Left lung (tissue), 10 donors: ENCODE results near the gene YLPM1. TPM values are rescaled to one million over a fixed set of nuclear protein-coding genes. Genes with fewer than 3 reads are reported as not detected.

Experiments
- ATAC-seq: fragments of 200-7000 bp; cut with Tn5 transposase; one replicate; pipeline ENCODE4 v1.9.1; 2020; ENCODE audit warnings: moderate library complexity
- DNase-seq, 4 donors: peaks; one replicate each; pipeline ENCODE4 v3.0.0-alpha.2; 2013 to 2020
- H3K27ac ChIP-seq, 2 donors: fragments of 200-600 bp; sonication (generic) in 1 of 2; one replicate each; pipeline versions ENCODE4 v1.5.0 to v1.8.0; 2020 to 2021
- H3K27me3 ChIP-seq, 2 donors: fragments of 200-600 bp; sonication (generic) in 1 of 2; one replicate each; pipeline versions ENCODE4 v1.5.0 to v1.8.0; 2020 to 2021
- H3K36me3 ChIP-seq, 2 donors: fragments of 200-600 bp; sonication (generic) in 1 of 2; one replicate each; pipeline versions ENCODE4 v1.5.0 to v1.8.0; 2020 to 2021
- H3K4me1 ChIP-seq, 2 donors: fragments of 200-600 bp; one replicate each; pipeline ENCODE4 v1.8.0; 2021
- H3K4me3 ChIP-seq, 2 donors: fragments of 200-600 bp; sonication (generic) in 1 of 2; one replicate each; pipeline versions ENCODE4 v1.5.0 to v1.8.0; 2020 to 2021; ENCODE audit warnings: mild to moderate bottlenecking in 1 of 2
- H3K9me3 ChIP-seq, 2 donors: fragments of 200-600 bp; sonication (generic) in 1 of 2; one replicate each; pipeline versions ENCODE4 v1.5.0 to v1.8.0; 2020 to 2021
- intact Hi-C, 2 donors: fragments of 100-400 bp; cut with DNase I; formaldehyde crosslinking; loops; one replicate each; pipeline versions ENCODE4 v1.11.2 to v1.14.2; 2022
- polyA plus RNA-seq, 6 donors: library from polyadenylated mRNA; unstranded; fragments of 120-200 nt; gene quantifications; one replicate each; pipeline ENCODE4 v1.2.1, GENCODE V29; 2013; ENCODE audit not compliant: insufficient read length in 6 of 6
- total RNA-seq, 2 donors: library from RNA; stranded (reverse); fragmentation: NEBNext Ultra II Directional; extraction: Animal tissue kit (Norgen Biotek cat#: 25700); gene quantifications; one replicate each; pipeline ENCODE4 v1.2.1, GENCODE V29; 2021
- TF ChIP-seq, protein P1 (sequence below), 2 donors: fragments of 200-600 bp; sonication (generic) in 1 of 2; IDR thresholded peaks; one replicate each; pipeline versions ENCODE4 v1.5.0 to v1.8.0; 2021; ENCODE audit warnings: antibody characterized with exemption in 2 of 2
- donor health status: DM: no; HTN: yes; CAD: no.
- donor health status: DM: no; HTN: no; CAD: no.

The YLPM1 gene
- total and polyA plus RNA-seq, 8 donors = 49.5 to 117 (median 107) TPM

DNA sequence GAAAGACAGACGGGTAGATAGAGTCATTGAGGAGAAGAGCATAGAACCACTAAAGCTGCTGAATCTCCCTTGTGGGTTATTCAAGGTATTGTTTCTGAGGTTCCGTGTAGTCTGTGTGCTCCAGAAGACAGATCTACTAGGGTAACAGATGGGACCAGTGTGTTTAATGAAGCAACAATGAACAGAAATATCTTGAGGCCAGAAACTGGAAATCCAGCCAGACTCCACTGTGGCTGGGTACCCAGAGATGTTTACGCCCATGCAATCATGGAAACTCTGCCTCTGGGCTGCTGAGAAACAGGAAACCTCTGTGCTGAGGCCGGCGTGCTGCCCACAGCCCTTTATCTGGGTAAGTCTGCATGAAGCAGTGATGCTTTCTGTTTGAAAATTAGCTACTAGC is 104.6 kb downstream of the YLPM1 start:
- ATAC-seq (peak; percentile 34), DNase-seq (no peak)
- no peaks in the 10 kb centered on the region for H3K27me3 ChIP-seq
- H3K27ac ChIP-seq = no peak overlapping the region
- H3K9me3 ChIP-seq = no peaks in the 10 kb centered on the region
- TF ChIP-seq, protein P1, sequence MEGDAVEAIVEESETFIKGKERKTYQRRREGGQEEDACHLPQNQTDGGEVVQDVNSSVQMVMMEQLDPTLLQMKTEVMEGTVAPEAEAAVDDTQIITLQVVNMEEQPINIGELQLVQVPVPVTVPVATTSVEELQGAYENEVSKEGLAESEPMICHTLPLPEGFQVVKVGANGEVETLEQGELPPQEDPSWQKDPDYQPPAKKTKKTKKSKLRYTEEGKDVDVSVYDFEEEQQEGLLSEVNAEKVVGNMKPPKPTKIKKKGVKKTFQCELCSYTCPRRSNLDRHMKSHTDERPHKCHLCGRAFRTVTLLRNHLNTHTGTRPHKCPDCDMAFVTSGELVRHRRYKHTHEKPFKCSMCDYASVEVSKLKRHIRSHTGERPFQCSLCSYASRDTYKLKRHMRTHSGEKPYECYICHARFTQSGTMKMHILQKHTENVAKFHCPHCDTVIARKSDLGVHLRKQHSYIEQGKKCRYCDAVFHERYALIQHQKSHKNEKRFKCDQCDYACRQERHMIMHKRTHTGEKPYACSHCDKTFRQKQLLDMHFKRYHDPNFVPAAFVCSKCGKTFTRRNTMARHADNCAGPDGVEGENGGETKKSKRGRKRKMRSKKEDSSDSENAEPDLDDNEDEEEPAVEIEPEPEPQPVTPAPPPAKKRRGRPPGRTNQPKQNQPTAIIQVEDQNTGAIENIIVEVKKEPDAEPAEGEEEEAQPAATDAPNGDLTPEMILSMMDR (IDR thresholded peaks at IDR 0.05) = no peak
- no peak overlapping the region for H3K4me3 ChIP-seq
- intact Hi-C loops = no loop called here
- no peaks in the 10 kb centered on the region for H3K36me3 ChIP-seq
- H3K4me1 ChIP-seq = peaks cover 0 to 9% of the 10 kb centered on the region in 2 donors

DNA sequence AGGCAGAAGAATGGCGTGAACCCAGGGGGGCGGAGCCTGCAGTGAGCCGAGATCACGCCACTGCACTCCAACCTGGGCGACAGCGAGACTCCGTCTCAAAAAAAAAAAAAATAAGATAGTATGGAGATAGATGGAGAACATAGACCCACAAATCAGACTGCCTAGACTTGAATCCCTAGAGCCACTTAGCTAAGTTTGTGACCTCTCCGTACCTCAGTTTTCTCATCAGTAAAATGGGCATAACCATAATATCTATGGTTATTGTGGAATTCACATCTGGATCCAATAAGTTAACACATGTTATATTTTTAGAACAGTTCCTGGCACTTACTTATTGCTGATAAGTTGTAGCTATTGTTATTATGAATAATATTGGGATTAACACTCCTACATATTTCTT is 105.6 kb downstream of the YLPM1 start:
- no peak overlapping the region for H3K4me3 ChIP-seq
- TF ChIP-seq, protein P1 (IDR thresholded peaks at IDR 0.05) = no peak
- no peak overlapping the region for H3K27ac ChIP-seq
- intact Hi-C loops = no loop called here
- DNase-seq (no peak), ATAC-seq (no peak)
- peaks cover 0 to 1% of the 10 kb centered on the region in 2 donors for H3K4me1 ChIP-seq
- no peaks in the 10 kb centered on the region for H3K9me3 ChIP-seq
- H3K27me3 ChIP-seq = no peaks in the 10 kb centered on the region
- no peaks in the 10 kb centered on the region for H3K36me3 ChIP-seq

DNA sequence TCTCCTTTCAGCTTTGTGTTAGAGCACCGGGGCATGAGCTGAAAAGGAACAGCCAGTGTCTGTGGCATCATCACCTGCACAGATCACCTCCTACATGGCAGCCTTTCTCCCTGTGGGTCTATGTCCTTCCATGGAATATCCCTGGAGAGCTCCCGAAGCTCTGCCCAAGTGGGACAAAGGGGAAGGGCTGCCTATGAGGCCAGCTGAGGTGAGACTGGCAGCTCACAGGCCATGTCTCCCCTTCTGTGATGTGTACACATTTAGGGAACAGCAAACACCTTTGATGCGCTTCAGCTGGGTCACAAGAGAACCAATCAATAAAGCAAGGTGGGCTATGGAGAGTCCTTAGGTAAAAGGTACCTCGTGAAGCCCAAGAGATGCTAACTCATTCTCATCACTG is 108.7 kb downstream of the YLPM1 start:
- Histone ChIP-seq H3K9me3 (no peaks in the 10 kb centered on the region), H3K27me3 (no peaks in the 10 kb centered on the region), H3K27ac (no peak overlapping the region), H3K4me1 (peaks cover 0 to 5% of the 10 kb centered on the region in 2 donors), H3K4me3 (no peak overlapping the region), H3K36me3 (no peaks in the 10 kb centered on the region)
- intact Hi-C loops = no loop called here
- DNase-seq (no peak), ATAC-seq (no peak)
- TF ChIP-seq, protein P1 (IDR thresholded peaks at IDR 0.05) = no peak

DNA sequence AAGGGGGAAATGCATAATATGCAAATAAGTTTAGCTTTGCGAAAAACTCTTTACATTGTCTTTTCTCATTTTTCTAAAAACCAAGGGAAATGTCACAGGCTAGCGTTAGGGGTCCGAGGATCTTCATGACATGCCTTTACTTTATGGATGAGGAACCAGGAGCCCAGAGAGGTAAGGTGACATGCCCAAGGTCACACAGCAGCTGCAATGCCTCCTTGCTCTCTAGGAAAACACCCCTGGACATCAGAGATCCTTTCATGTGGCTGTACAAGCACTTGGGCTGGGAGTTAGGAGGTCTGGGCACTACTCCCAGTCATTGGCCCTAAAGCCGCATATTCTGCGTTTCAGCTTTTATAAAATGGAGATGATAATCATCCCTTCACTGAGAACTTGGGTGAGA is 112.1 kb downstream of the YLPM1 start:
- no peak for ATAC-seq
- DNase-seq = no peak
- intact Hi-C loops = no loop called here
- TF ChIP-seq, protein P1 (IDR thresholded peaks at IDR 0.05) = no peak
- Histone ChIP-seq H3K9me3 (no peaks in the 10 kb centered on the region), H3K27ac (no peak overlapping the region), H3K4me3 (no peak overlapping the region), H3K36me3 (no peaks in the 10 kb centered on the region), H3K27me3 (no peaks in the 10 kb centered on the region), H3K4me1 (peaks cover 0 to 5% of the 10 kb centered on the region in 2 donors)

DNA sequence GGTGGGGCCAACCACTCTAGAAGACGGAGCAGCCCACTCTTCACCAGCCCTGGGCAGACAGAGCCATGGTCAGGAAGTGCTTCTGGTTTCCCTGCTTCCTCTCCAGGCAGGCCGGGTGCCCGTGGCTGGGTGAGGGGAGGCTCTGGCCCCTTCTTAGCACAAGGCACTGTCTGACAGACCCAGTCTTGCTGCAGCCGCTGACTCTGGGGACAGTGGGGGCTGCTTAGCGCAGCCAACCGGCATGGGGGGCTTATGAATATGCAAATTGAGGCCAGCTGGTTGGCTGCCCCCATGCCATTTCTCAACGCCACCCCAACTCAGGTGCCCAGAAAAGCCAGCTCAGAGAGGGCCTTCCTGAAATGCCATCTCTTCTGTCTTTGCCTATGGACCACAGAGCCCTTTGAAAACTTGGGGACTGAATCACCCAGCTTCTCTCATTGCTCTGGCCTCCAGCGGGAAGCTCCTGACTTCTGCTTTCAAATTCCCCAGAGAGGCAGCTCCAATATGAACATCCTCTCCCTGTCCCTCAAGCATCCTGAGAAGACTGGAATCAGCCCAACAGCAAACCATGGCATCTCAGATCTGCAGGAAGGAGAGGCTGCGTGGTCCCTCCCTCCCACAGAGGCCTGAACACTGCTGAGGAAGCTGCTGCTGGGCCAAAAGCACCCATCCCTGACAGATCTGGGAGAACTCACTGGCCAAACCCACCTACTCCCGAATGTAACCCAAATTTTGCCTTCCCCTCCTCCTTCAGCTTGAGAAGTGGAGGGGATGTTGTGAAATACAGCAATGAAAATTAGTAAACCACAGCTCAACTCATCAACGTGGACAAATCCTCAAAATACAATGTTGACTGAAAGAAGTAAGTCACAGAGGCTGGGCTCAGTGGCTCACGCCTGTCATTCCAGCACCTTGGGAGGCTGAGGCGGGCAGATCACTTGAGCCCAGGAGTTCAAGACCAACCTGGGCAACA is 113.1 kb downstream of the YLPM1 start, which contains the start of gene PROX2:
TSS of gene PROX2 (minus strand) at position 205 of the 973 bp plus-strand sequence. CDS start 12,311 bp downstream, outside the sequence.
- peaks cover 0 to 12% of the 10 kb centered on the region in 2 donors for H3K4me1 ChIP-seq

More for the DNA sequence above, 113.1 kb downstream of the YLPM1 start, which contains the start of gene PROX2:
- no peak within 1 kb of the TSS for H3K4me3 ChIP-seq
- no peaks in the 10 kb centered on the region for H3K27me3 ChIP-seq
- ATAC-seq (no peak), DNase-seq (no peak)
- TF ChIP-seq, protein P1 (IDR thresholded peaks at IDR 0.05) = no peak
- intact Hi-C loops = no loop called here
- H3K9me3 ChIP-seq = no peaks in the 10 kb centered on the region
- H3K27ac ChIP-seq = no peak within 1 kb of the TSS
- no peaks in the 10 kb centered on the region for H3K36me3 ChIP-seq
